K562 (cell line): Measurements from ENCODE around the gene PLCB4.

Experiments
- EZH2 ChIP-seq: IDR thresholded peaks from 2 replicates; pipeline ENCODE4 v1.6.1; 2012; ENCODE audit warnings: low read depth, mild to moderate bottlenecking, inconsistent platforms, low read length, borderline replicate concordance
- HDAC2 ChIP-seq: fragments of 450-650 bp; IDR thresholded peaks from 2 replicates; pipeline ENCODE4 v1.6.1; 2016; ENCODE audit warnings: mild to moderate bottlenecking
- JUND ChIP-seq, 2 experiments: IDR thresholded peaks; 2 replicates in 1 of 2; 3 replicates in 1 of 2; pipeline ENCODE4 v1.6.1; 2011; ENCODE audit warnings: borderline replicate concordance in 2 of 2, low read depth in 2 of 2, low read length in 2 of 2, improper control_type of control experiment in 1 of 2, missing biosample characterization in 1 of 2, missing genetic modification characterization in 1 of 2, missing genetic modification reagents in 1 of 2
- MAX ChIP-seq: sonication (generic); formaldehyde crosslinking; IDR thresholded peaks from 2 replicates; pipeline ENCODE4 v1.9.0; 2022; ENCODE audit warnings: mild to moderate bottlenecking, missing genetic modification reagents
- MEIS2 ChIP-seq: fragments of 450-650 bp; IDR thresholded peaks from 2 replicates; pipeline ENCODE4 v1.6.1; 2014; ENCODE audit warnings: mild to moderate bottlenecking; ENCODE audit not compliant: partially characterized antibody
- NFE2L1 ChIP-seq: fragments of 450-650 bp; IDR thresholded peaks from 2 replicates; pipeline ENCODE4 v1.6.1; 2016; ENCODE audit warnings: missing genetic modification characterization, low read depth, mild to moderate bottlenecking, missing compliant biosample characterization, moderate library complexity, borderline replicate concordance
- NONO ChIP-seq, 2 experiments: fragments of 200-400 bp in 1 of 2; fragments of 450-650 bp in 1 of 2; formaldehyde crosslinking in 1 of 2; IDR thresholded peaks; 2 replicates each; pipeline ENCODE4 v1.6.1; 2017; ENCODE audit warnings: low read depth in 2 of 2, mild to moderate bottlenecking in 2 of 2, moderate library complexity in 2 of 2, low read length in 1 of 2
- PHB ChIP-seq: fragments of 250-450 bp; sonication (Bioruptor Pico); IDR thresholded peaks from 2 replicates; pipeline ENCODE4 v1.5.0; 2021
- YY1 ChIP-seq, 3 experiments: IDR thresholded peaks; 2 replicates each; pipeline ENCODE4 v1.6.1; 2011; ENCODE audit warnings: low read length in 2 of 3, mild to moderate bottlenecking in 2 of 3, moderate library complexity in 2 of 3, borderline replicate concordance in 1 of 3, control low read depth in 1 of 3, low read depth in 1 of 3; ENCODE audit not compliant: insufficient read depth in 3 of 3, insufficient replicate concordance in 2 of 3, control insufficient read depth in 1 of 3, insufficient read length in 1 of 3; ENCODE audit errors: extremely low read depth in 1 of 3
- ZBTB17 ChIP-seq: fragments of 450-650 bp; formaldehyde crosslinking; IDR thresholded peaks from 2 replicates; pipeline ENCODE4 v1.4.0; 2020; ENCODE audit warnings: mild to moderate bottlenecking
- ZNF75A ChIP-seq: fragments of 450-650 bp; formaldehyde crosslinking; IDR thresholded peaks from 2 replicates; pipeline ENCODE4 v1.4.0; 2020; ENCODE audit warnings: mild to moderate bottlenecking

DNA sequence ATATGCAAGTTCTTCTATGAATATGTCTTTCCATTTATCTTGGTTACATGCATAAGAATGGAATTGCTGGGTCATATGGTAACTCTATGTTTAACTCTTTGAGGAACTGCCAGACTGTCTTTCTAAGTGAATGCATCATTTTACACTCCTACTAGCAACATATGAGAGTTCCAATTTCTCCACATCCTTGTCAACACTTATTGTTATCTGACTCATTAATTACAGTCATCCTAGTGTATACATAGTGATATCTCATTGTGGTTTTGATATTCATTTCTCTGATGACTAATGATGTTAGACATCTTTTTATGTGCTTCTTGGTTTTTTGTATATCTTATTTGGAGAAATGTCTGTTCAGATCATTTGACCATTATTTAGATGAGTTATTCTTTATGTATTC is 348.8 kb downstream of the PLCB4 start:
- TF ChIP-seq EZH2: no peak
- TF ChIP-seq MEIS2: no peak
- TF ChIP-seq JUND (IDR thresholded peaks at IDR 0.05; ENCODE audit: borderline replicate concordance, low read depth, low read length): no peak
- TF ChIP-seq JUND (tag; IDR thresholded peaks at IDR 0.05; ENCODE audit: borderline replicate concordance, low read depth, low read length): no peak
- TF ChIP-seq MAX (CRISPR knock-in tag): no peak
- no peak for TF ChIP-seq ZNF75A
- no peak for TF ChIP-seq PHB (CRISPR knock-in tag)
- TF ChIP-seq ZBTB17 (CRISPR knock-in tag): no peak
- no peak for TF ChIP-seq NONO (IDR thresholded peaks at IDR 0.05; ENCODE audit: low read depth in 2 of 2, low read length in 1 of 2)
- TF ChIP-seq HDAC2: no peak
- no peak for TF ChIP-seq YY1 (IDR thresholded peaks at IDR 0.05; ENCODE audit: borderline replicate concordance in 1 of 3, control insufficient read depth in 1 of 3, extremely low read depth in 1 of 3, insufficient read depth in 3 of 3, insufficient read length in 1 of 3, insufficient replicate concordance in 2 of 3, low read depth in 1 of 3, low read length in 2 of 3)
- no peak for TF ChIP-seq NFE2L1 (tag)
